ENCODE measurements around the gene GRAMD2A. TPM values are rescaled to one million over a fixed set of nuclear protein-coding genes. Genes with fewer than 3 reads are reported as not detected.

GRAMD2A gene
- total and polyA plus RNA-seq, 2 experiments from 2014 or later: 4.4 to 4.6 TPM

- TF ChIP-seq EZH2 (IDR thresholded peaks at IDR 0.05; ENCODE audit: borderline replicate concordance) (no peak), CTCF (IDR thresholded peaks at IDR 0.05; ENCODE audit: poor library complexity) (no peak), EZH2phosphoT487 (IDR thresholded peaks at IDR 0.05; ENCODE audit: low read depth, severe bottlenecking, unreplicated experiment) (no peak)
- no peak overlapping the region for H3K27ac ChIP-seq
- 74% methylated on average over 4 of the region's 4 CpGs for WGBS (ENCODE audit: low lambda C conversion rate, missing lambda C conversion rate)
- peaks cover 4% of the 10 kb centered on the region for H3K4me1 ChIP-seq (ENCODE audit: insufficient read depth)
- H3K9me2 ChIP-seq (replicated peaks; ENCODE audit: insufficient read depth): no peaks in the 10 kb centered on the region
- no peaks in the 10 kb centered on the region for H3K36me3 ChIP-seq (replicated peaks; ENCODE audit: insufficient read depth, low read depth)
- H4K20me1 ChIP-seq (ENCODE audit: insufficient read depth, poor library complexity, severe bottlenecking): no peaks in the 10 kb centered on the region
- H3K79me2 ChIP-seq: no peaks in the 10 kb centered on the region
- no peak overlapping the region for H2AFZ ChIP-seq
- H3K27me3 ChIP-seq: no peaks in the 10 kb centered on the region
- H3K9me3 ChIP-seq (ENCODE audit: low read depth): no peaks in the 10 kb centered on the region
- DNase-seq (ENCODE audit: low spot score): no peak
- H3K4me2 ChIP-seq: no peak overlapping the region
- H3K4me3 ChIP-seq: no peak overlapping the region
Measured at GRCh38 chr15:72136170-72137051, 61.2 kb downstream of the GRAMD2A start.

- DNase-seq (ENCODE audit: low spot score): no peak
- H2AFZ ChIP-seq: no peak overlapping the region
- no peak overlapping the region for H3K4me3 ChIP-seq
- H3K27me3 ChIP-seq: no peaks in the 10 kb centered on the region
- H3K36me3 ChIP-seq (replicated peaks; ENCODE audit: insufficient read depth, low read depth): no peaks in the 10 kb centered on the region
- 70% methylated on average over 2 of the region's 2 CpGs for WGBS (ENCODE audit: low lambda C conversion rate, missing lambda C conversion rate)
- H3K4me2 ChIP-seq: no peak overlapping the region
- H3K9me2 ChIP-seq (replicated peaks; ENCODE audit: insufficient read depth): no peaks in the 10 kb centered on the region
- no peaks in the 10 kb centered on the region for H3K79me2 ChIP-seq
- no peaks in the 10 kb centered on the region for H3K4me1 ChIP-seq (ENCODE audit: insufficient read depth)
- no peaks in the 10 kb centered on the region for H3K9me3 ChIP-seq (ENCODE audit: low read depth)
- no peak overlapping the region for H3K27ac ChIP-seq
- no peak for TF ChIP-seq CTCF (IDR thresholded peaks at IDR 0.05; ENCODE audit: poor library complexity)
- TF ChIP-seq EZH2 (IDR thresholded peaks at IDR 0.05; ENCODE audit: borderline replicate concordance): no peak
- TF ChIP-seq EZH2phosphoT487 (IDR thresholded peaks at IDR 0.05; ENCODE audit: low read depth, severe bottlenecking, unreplicated experiment): no peak
- H4K20me1 ChIP-seq (ENCODE audit: insufficient read depth, poor library complexity, severe bottlenecking): no peaks in the 10 kb centered on the region
Measured at GRCh38 chr15:72135719-72136118, 61.9 kb downstream of the GRAMD2A start.

- TF ChIP-seq EZH2 (IDR thresholded peaks at IDR 0.05; ENCODE audit: borderline replicate concordance) (no peak), CTCF (IDR thresholded peaks at IDR 0.05; ENCODE audit: poor library complexity) (no peak), EZH2phosphoT487 (IDR thresholded peaks at IDR 0.05; ENCODE audit: low read depth, severe bottlenecking, unreplicated experiment) (no peak)
- Histone ChIP-seq H3K27ac (no peak overlapping the region), H3K27me3 (no peaks in the 10 kb centered on the region), H3K79me2 (no peaks in the 10 kb centered on the region), H2AFZ (no peak overlapping the region), H4K20me1 (ENCODE audit: insufficient read depth, poor library complexity, severe bottlenecking) (no peaks in the 10 kb centered on the region), H3K36me3 (replicated peaks; ENCODE audit: insufficient read depth, low read depth) (no peaks in the 10 kb centered on the region), H3K9me2 (replicated peaks; ENCODE audit: insufficient read depth) (no peaks in the 10 kb centered on the region), H3K9me3 (ENCODE audit: low read depth) (no peaks in the 10 kb centered on the region), H3K4me2 (no peak overlapping the region), H3K4me1 (ENCODE audit: insufficient read depth) (no peaks in the 10 kb centered on the region), H3K4me3 (no peak overlapping the region)
- DNase-seq (ENCODE audit: low spot score): no peak
- WGBS (ENCODE audit: low lambda C conversion rate, missing lambda C conversion rate): 86% methylated on average over 1 of the region's 1 CpG
Measured at GRCh38 chr15:72133211-72133610, 64.4 kb downstream of the GRAMD2A start.
